GM12878 (cell line): ENCODE results near the gene BRF1. TPM values are rescaled to one million over a fixed set of nuclear protein-coding genes. Genes with fewer than 3 reads are reported as not detected.
A peak's percentile ranks its signal among the peaks of the same experiment; 100 is the strongest.

ENCODE experiments used
- ATAC-seq: fragments of 200-7000 bp; cut with Tn5 transposase; 3 replicates; pipeline ENCODE4 v1.9.1; 2020; ENCODE audit warnings: mild to moderate bottlenecking, moderate library complexity
- BruUV-seq: library from RNA; stranded (reverse); fragments of 400-500 nt; replicated peaks from 2 replicates; lab custom pipeline; 2021; lab: Mats Ljungman, UMichigan
- CTCF ChIA-PET: fragments of 300-600 bp; sonication (Branson Sonifier 250); formaldehyde crosslinking; extraction: SDS; loops from one replicate; lab custom pipeline; 2021; ENCODE audit warnings: inconsistent platforms; lab: Yijun Ruan, JAX
- POLR2A ChIA-PET: fragments of 350-600 bp; formaldehyde crosslinking; extraction: SDS; loops from one replicate; lab custom pipeline; 2021; ENCODE audit warnings: inconsistent platforms; lab: Charles Lee
- RAD21 ChIA-PET: fragments of 300-600 bp; sonication (Branson Sonifier 250); formaldehyde crosslinking; loops from one replicate; lab custom pipeline; 2023; ENCODE audit warnings: antibody characterized with exemption; ENCODE audit not compliant: unreplicated experiment; lab: Charles Lee
- SMC1A ChIA-PET: fragments of 300-600 bp; sonication (Branson Sonifier 250); formaldehyde crosslinking; loops from one replicate; lab custom pipeline; 2023; ENCODE audit not compliant: unreplicated experiment, uncharacterized antibody; lab: Charles Lee
- DNase-seq: peaks from one replicate; pipeline ENCODE4 v3.0.0-alpha.2; 2011; ENCODE audit warnings: low read depth, low spot score
- FAIRE-seq: peaks from 3 replicates; lab custom pipeline; 2011; peaks lifted over from hg19 to GRCh38; lab: Jason Lieb, UNC
- H2AFZ ChIP-seq: 2 replicates; pipeline ENCODE4 v1.6.0; 2011; ENCODE audit warnings: low read depth, low read length, control low read depth; ENCODE audit not compliant: control insufficient read depth
- H3K27ac ChIP-seq: 2 replicates; pipeline ENCODE4 v1.5.1; 2011; ENCODE audit warnings: control low read depth; ENCODE audit not compliant: control insufficient read depth, insufficient read depth
- H3K27me3 ChIP-seq, 2 experiments: replicated peaks in 1 of 2; 2 replicates each; pipeline versions ENCODE4 v1.6.0 to v1.6.1; 2011; ENCODE audit warnings: low read length in 1 of 2; ENCODE audit not compliant: control insufficient read depth in 2 of 2, insufficient read depth in 2 of 2
- H3K36me3 ChIP-seq, 2 experiments: 2 replicates each; pipeline ENCODE4 v1.5.1; 2011; ENCODE audit warnings: low read length in 1 of 2; ENCODE audit not compliant: control insufficient read depth in 2 of 2, insufficient read depth in 2 of 2
- H3K4me1 ChIP-seq: 2 replicates; pipeline ENCODE4 v1.6.1; 2011; ENCODE audit warnings: mild to moderate bottlenecking, low read length, moderate library complexity, mixed read lengths; ENCODE audit not compliant: control insufficient read depth, insufficient read depth
- H3K4me2 ChIP-seq: 2 replicates; pipeline ENCODE4 v1.6.0; 2011; ENCODE audit warnings: control low read depth; ENCODE audit not compliant: control insufficient read depth, insufficient read depth
- H3K4me3 ChIP-seq: fragments of 200-600 bp; sonication (generic); 2 replicates; pipeline ENCODE4 v1.5.1; 2016
- H3K79me2 ChIP-seq: 2 replicates; pipeline ENCODE4 v1.6.0; 2011; ENCODE audit warnings: low read length; ENCODE audit not compliant: control insufficient read depth, insufficient read depth
- H3K9ac ChIP-seq: 2 replicates; pipeline ENCODE4 v1.8.0; 2011; ENCODE audit warnings: low read length, control low read depth, mixed read lengths; ENCODE audit not compliant: control insufficient read depth, insufficient read depth
- H3K9me3 ChIP-seq: replicated peaks from 3 replicates; pipeline ENCODE4 v1.5.1; 2011; ENCODE audit warnings: mild to moderate bottlenecking, low read length; ENCODE audit not compliant: control insufficient read depth, insufficient read depth
- H4K20me1 ChIP-seq: 2 replicates; pipeline ENCODE4 v1.6.0; 2011; ENCODE audit not compliant: control insufficient read depth, insufficient read depth
- BCL3 ChIP-seq: IDR thresholded peaks from 2 replicates; pipeline ENCODE4 v1.6.1; 2011; ENCODE audit warnings: borderline replicate concordance, low read depth, mild to moderate bottlenecking, moderate library complexity, low read length; ENCODE audit not compliant: insufficient read depth, poor library complexity, severe bottlenecking
- CEBPZ ChIP-seq: fragments of 150-350 bp; IDR thresholded peaks from 2 replicates; pipeline ENCODE4 v1.6.1; 2016; ENCODE audit warnings: low read depth, low read length
- CHD4 ChIP-seq: fragments of 200-600 bp; sonication (generic); IDR thresholded peaks from 2 replicates; pipeline ENCODE4 v1.6.1; 2016; ENCODE audit warnings: mild to moderate bottlenecking
- CTCF ChIP-seq, 3 experiments: IDR thresholded peaks in 2 of 3; conservative IDR thresholded peaks in 1 of 3; 2 replicates each; pipeline ENCODE4 v1.5.1; 2011; ENCODE audit warnings: low read depth in 3 of 3, low read length in 3 of 3, mild to moderate bottlenecking in 3 of 3, control low read depth in 2 of 3, moderate library complexity in 2 of 3, inconsistent platforms in 1 of 3, mixed read lengths in 1 of 3; ENCODE audit not compliant: control insufficient read depth in 2 of 3, insufficient read depth in 1 of 3; ENCODE audit errors: extremely low read depth in 1 of 3
- FOXK2 ChIP-seq: fragments of 450-650 bp; IDR thresholded peaks from 2 replicates; pipeline ENCODE4 v1.6.1; 2017; ENCODE audit warnings: mild to moderate bottlenecking, moderate library complexity
- HDGF ChIP-seq: fragments of 450-650 bp; IDR thresholded peaks from 2 replicates; pipeline ENCODE4 v1.6.1; 2016; ENCODE audit warnings: antibody characterized with exemption
- IRF4 ChIP-seq: IDR thresholded peaks from 2 replicates; pipeline ENCODE4 v1.6.1; 2011; ENCODE audit warnings: low read depth, low read length
- MEF2A ChIP-seq: IDR thresholded peaks from 2 replicates; pipeline ENCODE4 v1.6.1; 2011; ENCODE audit warnings: low read depth, mild to moderate bottlenecking, low read length, moderate library complexity; ENCODE audit not compliant: insufficient read depth
- MLLT1 ChIP-seq: fragments of 450-650 bp; IDR thresholded peaks from 2 replicates; pipeline ENCODE4 v1.6.1; 2016; ENCODE audit warnings: mild to moderate bottlenecking
- MTA2 ChIP-seq: fragments of 450-650 bp; IDR thresholded peaks from 2 replicates; pipeline ENCODE4 v1.6.1; 2016; ENCODE audit warnings: low read depth, mild to moderate bottlenecking, moderate library complexity
- NR2C1 ChIP-seq: fragments of 450-650 bp; IDR thresholded peaks from 2 replicates; pipeline ENCODE4 v1.6.1; 2017; ENCODE audit warnings: antibody characterized with exemption, mild to moderate bottlenecking, moderate library complexity
- POLR2AphosphoS2 ChIP-seq: IDR thresholded peaks from 2 replicates; pipeline ENCODE4 v1.6.1; 2011; ENCODE audit warnings: low read depth, mild to moderate bottlenecking, low read length, improper control_type of control experiment, moderate library complexity
- POLR2AphosphoS5 ChIP-seq: IDR thresholded peaks from 2 replicates; pipeline ENCODE4 v1.6.1; 2011; ENCODE audit warnings: mild to moderate bottlenecking, low read length, inconsistent platforms
- SREBF2 ChIP-seq: IDR thresholded peaks from 2 replicates; pipeline ENCODE4 v1.6.1; 2012; ENCODE audit warnings: mild to moderate bottlenecking, low read length
- TAF1 ChIP-seq: IDR thresholded peaks from 2 replicates; pipeline ENCODE4 v1.6.1; 2011; ENCODE audit warnings: mild to moderate bottlenecking, low read depth, low read length, borderline replicate concordance
- TARDBP ChIP-seq: IDR thresholded peaks from 2 replicates; pipeline ENCODE4 v1.6.1; 2016; ENCODE audit warnings: borderline replicate concordance
- WGBS: methylation state at CpG from one replicate; pipeline ENCODE4 v1.1.6; 2016; ENCODE audit warnings: low lambda C conversion rate; ENCODE audit not compliant: insufficient replicate concordance, insufficient coverage; ENCODE audit errors: missing lambda C conversion rate; 5-methylcytosine and 5-hydroxymethylcytosine counted together
- in situ Hi-C: fragments of 300-500 bp; cut with MboI; formaldehyde crosslinking; loops from 9 replicates; pipeline ENCODE4 v1.14.3; 2018; ENCODE audit warnings: mixed read lengths
- intact Hi-C: fragments of 100-400 bp; cut with micrococcal nuclease; formaldehyde crosslinking; loops from one replicate; pipeline ENCODE4 v1.14.2; 2022; ENCODE audit not compliant: unreplicated experiment
- polyA plus RNA-seq, 11 experiments: library from polyadenylated mRNA; depleted of rRNA in 4 of 11; unstranded in 6 of 11; stranded (reverse) in 5 of 11; fragments of >200 nt; fragmentation: Nextera tagmentation in 4 of 11; fragmentation: Illumina TruSeq in 1 of 11; extraction: Ambion mirVana in 4 of 11; extraction: Trizol in 1 of 11; gene quantifications; 1 replicate in 1 of 11; 2 replicates in 10 of 11; pipeline versions ENCODE4 v1.2.1 to v1.2.3, GENCODE V29; 2011 to 2016; ENCODE audit warnings: inconsistent platforms in 2 of 11, missing spikeins in 2 of 11, low read depth in 1 of 11
- total RNA-seq, 4 experiments: library from RNA; depleted of rRNA in 3 of 4; stranded (reverse); fragments of >200 nt in 3 of 4; fragmentation: Illumina TruSeq in 1 of 4; extraction: Trizol in 1 of 4; gene quantifications; 2 replicates each; pipeline versions ENCODE4 v1.2.1 to v1.2.3, GENCODE V29; 2013 to 2021

Gene BRF1
- total and polyA plus RNA-seq, 10 of the 15 experiments (the other 5 are each of a cell fraction or from before 2014, with no cell fraction given), result 0.21 to 33.5 (median 10.7) TPM

- H4K20me1 ChIP-seq, result peaks cover 4% of the 10 kb centered on the region; the same call in 1 of the 2 replicates
- ChIA-PET SMC1A (interaction anchor here (1.0 to 1.1 kb wide), 2 partner anchors 9 to 10 kb away, joined by 3 read pairs; partner anchors contain the start of gene BRF1), POLR2A (no interaction called here), RAD21 (no interaction called here), CTCF (no interaction called here)
- no peak overlapping the region for H3K4me3 ChIP-seq
- H3K79me2 ChIP-seq, result peaks cover 48% of the 10 kb centered on the region
- no peak for DNase-seq
- no peak for FAIRE-seq
- H3K4me1 ChIP-seq, result peaks cover 50% of the 10 kb centered on the region
- no TSS peak for BruUV-seq
- H3K9ac ChIP-seq, result no peak overlapping the region
- intact Hi-C loops, result no loop called here
- in situ Hi-C loops, result no loop called here
- H3K27ac ChIP-seq, result peak overlapping the region; percentile 6; the same call in 1 of the 2 replicates
- WGBS, result 72% methylated on average over 13 of the region's 13 CpGs
- no peaks in the 10 kb centered on the region for H3K27me3 ChIP-seq
- H2AFZ ChIP-seq, result no peak overlapping the region
- H3K36me3 ChIP-seq, result no peaks in the 10 kb centered on the region
- no peak for ATAC-seq
- H3K9me3 ChIP-seq, result no peaks in the 10 kb centered on the region
- H3K4me2 ChIP-seq, result no peak overlapping the region; the same call in 1 of the 2 replicates
- TF ChIP-seq CTCF (IDR thresholded peaks at IDR 0.05 in 2 of 3, conservative IDR thresholded peaks at IDR 0.05 in 1 of 3; ENCODE audit: control insufficient read depth in 2 of 3, extremely low read depth in 1 of 3, insufficient read depth in 1 of 3, low read depth in 3 of 3, low read length in 3 of 3), result peak in 2 of 3 experiments; percentile 17 to 21; a peak in 1 of 6 replicates
- TF ChIP-seq TARDBP, result no peak
- no peak for TF ChIP-seq MEF2A
- no peak for TF ChIP-seq POLR2AphosphoS5
- 0 out of 2 replicates have a peak, but pooled peaks have one; percentile 23 for TF ChIP-seq HDGF
- TF ChIP-seq FOXK2, result no peak
- TF ChIP-seq NR2C1, result no peak
- TF ChIP-seq POLR2AphosphoS2, result no peak
- TF ChIP-seq MLLT1, result no peak
- TF ChIP-seq MTA2, result no peak
- no peak for TF ChIP-seq CEBPZ
- TF ChIP-seq TAF1, result no peak
- TF ChIP-seq SREBF2, result no peak
- no peak for TF ChIP-seq CHD4
- TF ChIP-seq BCL3, result no peak
- no peak for TF ChIP-seq IRF4
These were observed 10.0 kb downstream of the BRF1 start for GRCh38 chr14:105290621-105291346.
